T-helper 1 cell treated with Interleukin-12 subunit alpha and Interleukin-12 subunit beta and Interleukin-4 antibody, amounts not matched to agents 30 μg/mL and 1 μg/mL, for 36 hours (primary cell): ENCODE measurements around the gene HYKK.
"Not testable (repeated sequence)": the region's sequence is repeated elsewhere in the genome, so short reads cannot be mapped to it uniquely, and the experiment has no call there.

Experiments
- H3K27ac Mint-ChIP-seq: one replicate; pipeline ENCODE4 v1.8.0; 2021; ENCODE audit warnings: mild to moderate bottlenecking, mixed read lengths
- H3K27me3 Mint-ChIP-seq: one replicate; pipeline ENCODE4 v1.8.0; 2021; ENCODE audit warnings: low read depth, mixed read lengths
- H3K36me3 Mint-ChIP-seq: one replicate; pipeline ENCODE4 v1.8.0; 2021; ENCODE audit warnings: low read depth, mixed read lengths
- H3K4me1 Mint-ChIP-seq: one replicate; pipeline ENCODE4 v1.8.0; 2021; ENCODE audit warnings: low read depth, mixed read lengths
- H3K4me3 Mint-ChIP-seq: one replicate; pipeline ENCODE4 v1.8.0; 2021; ENCODE audit warnings: mild to moderate bottlenecking, moderate library complexity, mixed read lengths
- H3K9me3 Mint-ChIP-seq: one replicate; pipeline ENCODE4 v1.8.0; 2021; ENCODE audit warnings: mixed read lengths

Gene HYKK

GRCh38 chr15:78506971-78507830 is at the start of gene HYKK:
HYKK (plus strand) TSS chr15:78507577; CDS start chr15:78513089, 5,512 bp downstream.
- Mint-ChIP-seq H3K36me3 (peaks cover 1% of the 10 kb centered on the region), H3K27me3 (no peaks in the 10 kb centered on the region), H3K27ac (peak within 1 kb of the TSS; percentile 83), H3K9me3 (no peaks in the 10 kb centered on the region), H3K4me3 (peak within 1 kb of the TSS; percentile 97), H3K4me1 (peaks cover 22% of the 10 kb centered on the region)

GRCh38 chr15:78460737-78461136 is 46.6 kb upstream of the HYKK start:
- H3K4me3 Mint-ChIP-seq: no peak overlapping the region
- no peaks in the 10 kb centered on the region for H3K9me3 Mint-ChIP-seq
- H3K27me3 Mint-ChIP-seq: no peaks in the 10 kb centered on the region
- H3K27ac Mint-ChIP-seq: no peak overlapping the region
- peaks cover 21% of the 10 kb centered on the region for H3K4me1 Mint-ChIP-seq
- H3K36me3 Mint-ChIP-seq: peaks cover 21% of the 10 kb centered on the region

GRCh38 chr15:78461171-78461888 is 46.0 kb upstream of the HYKK start:
- Mint-ChIP-seq H3K4me1 (peaks cover 21% of the 10 kb centered on the region), H3K27me3 (no peaks in the 10 kb centered on the region), H3K27ac (no peak overlapping the region), H3K9me3 (no peaks in the 10 kb centered on the region), H3K4me3 (no peak overlapping the region), H3K36me3 (peaks cover 22% of the 10 kb centered on the region)

- no peaks in the 10 kb centered on the region for H3K4me1 Mint-ChIP-seq
- peaks cover 25% of the 10 kb centered on the region for H3K36me3 Mint-ChIP-seq
- no peaks in the 10 kb centered on the region for H3K27me3 Mint-ChIP-seq
- H3K27ac Mint-ChIP-seq: no peak overlapping the region
- no peak overlapping the region for H3K4me3 Mint-ChIP-seq
- no peaks in the 10 kb centered on the region for H3K9me3 Mint-ChIP-seq
Observed at GRCh38 chr15:78469031-78469430, 38.3 kb upstream of the HYKK start.

- H3K36me3 Mint-ChIP-seq: peaks cover 23% of the 10 kb centered on the region
- no peak overlapping the region for H3K27ac Mint-ChIP-seq
- no peaks in the 10 kb centered on the region for H3K27me3 Mint-ChIP-seq
- H3K4me1 Mint-ChIP-seq: no peaks in the 10 kb centered on the region
- H3K9me3 Mint-ChIP-seq: no peaks in the 10 kb centered on the region
- H3K4me3 Mint-ChIP-seq: no peak overlapping the region
Observed at GRCh38 chr15:78477295-78477694, 30.1 kb upstream of the HYKK start.

- Mint-ChIP-seq H3K4me1 (no peaks in the 10 kb centered on the region), H3K4me3 (no peak overlapping the region), H3K27ac (no peak overlapping the region), H3K36me3 (peaks cover 30% of the 10 kb centered on the region), H3K27me3 (no peaks in the 10 kb centered on the region), H3K9me3 (no peaks in the 10 kb centered on the region)
Observed at GRCh38 chr15:78479650-78480049, 27.7 kb upstream of the HYKK start.

GRCh38 chr15:78481917-78482316 is 25.5 kb upstream of the HYKK start:
- no peak overlapping the region for H3K4me3 Mint-ChIP-seq
- no peaks in the 10 kb centered on the region for H3K4me1 Mint-ChIP-seq
- H3K27me3 Mint-ChIP-seq: no peaks in the 10 kb centered on the region
- H3K27ac Mint-ChIP-seq: no peak overlapping the region
- no peaks in the 10 kb centered on the region for H3K9me3 Mint-ChIP-seq
- peaks cover 32% of the 10 kb centered on the region for H3K36me3 Mint-ChIP-seq

GRCh38 chr15:78492872-78493271 is 14.5 kb upstream of the HYKK start:
- Mint-ChIP-seq H3K27me3 (no peaks in the 10 kb centered on the region), H3K4me1 (peaks cover 2% of the 10 kb centered on the region), H3K36me3 (peaks cover 52% of the 10 kb centered on the region), H3K4me3 (no peak overlapping the region), H3K9me3 (no peaks in the 10 kb centered on the region), H3K27ac (no peak overlapping the region)

- no peak overlapping the region for H3K27ac Mint-ChIP-seq
- H3K27me3 Mint-ChIP-seq: no peaks in the 10 kb centered on the region
- no peak overlapping the region for H3K4me3 Mint-ChIP-seq
- H3K9me3 Mint-ChIP-seq: no peaks in the 10 kb centered on the region
- H3K4me1 Mint-ChIP-seq: peaks cover under 1% of the 10 kb centered on the region
- H3K36me3 Mint-ChIP-seq: peaks cover 27% of the 10 kb centered on the region
Observed at GRCh38 chr15:78501857-78502256, 5.5 kb upstream of the HYKK start.

- Mint-ChIP-seq H3K4me1 (peaks cover 5% of the 10 kb centered on the region), H3K4me3 (no peak overlapping the region), H3K27ac (no peak overlapping the region), H3K36me3 (peaks cover 23% of the 10 kb centered on the region), H3K27me3 (no peaks in the 10 kb centered on the region), H3K9me3 (no peaks in the 10 kb centered on the region)
Observed at GRCh38 chr15:78502641-78503040, 4.7 kb upstream of the HYKK start.

GRCh38 chr15:78507831-78508160 is 419 bp downstream of the HYKK start:
- no peaks in the 10 kb centered on the region for H3K27me3 Mint-ChIP-seq
- peaks cover 22% of the 10 kb centered on the region for H3K4me1 Mint-ChIP-seq
- no peaks in the 10 kb centered on the region for H3K36me3 Mint-ChIP-seq
- peak overlapping the region; percentile 83 for H3K27ac Mint-ChIP-seq
- H3K9me3 Mint-ChIP-seq: no peaks in the 10 kb centered on the region
- peak overlapping the region; percentile 97 for H3K4me3 Mint-ChIP-seq

- Mint-ChIP-seq H3K27ac (no peak overlapping the region), H3K9me3 (no peaks in the 10 kb centered on the region), H3K27me3 (no peaks in the 10 kb centered on the region), H3K4me3 (peak overlapping the region; percentile 97), H3K36me3 (no peaks in the 10 kb centered on the region), H3K4me1 (peaks cover 22% of the 10 kb centered on the region)
Observed at GRCh38 chr15:78508272-78508671, 895 bp downstream of the HYKK start.

GRCh38 chr15:78509726-78510312 is 2.4 kb downstream of the HYKK start:
- Mint-ChIP-seq H3K27me3 (no peaks in the 10 kb centered on the region), H3K4me3 (peak overlapping the region; percentile 57), H3K27ac (peak overlapping the region; percentile 45), H3K36me3 (peaks cover 2% of the 10 kb centered on the region), H3K4me1 (peaks cover 22% of the 10 kb centered on the region), H3K9me3 (no peaks in the 10 kb centered on the region)

- H3K27me3 Mint-ChIP-seq, H3K9me3 Mint-ChIP-seq, H3K4me3 Mint-ChIP-seq, H3K4me1 Mint-ChIP-seq, H3K36me3 Mint-ChIP-seq, H3K27ac Mint-ChIP-seq: not testable (repeated sequence)
Observed at GRCh38 chr15:78520035-78520434, 12.7 kb downstream of the HYKK start.

- H3K4me3 Mint-ChIP-seq: no peak overlapping the region
- H3K9me3 Mint-ChIP-seq: peaks cover 4% of the 10 kb centered on the region
- H3K36me3 Mint-ChIP-seq: no peaks in the 10 kb centered on the region
- no peak overlapping the region for H3K27ac Mint-ChIP-seq
- no peaks in the 10 kb centered on the region for H3K27me3 Mint-ChIP-seq
- H3K4me1 Mint-ChIP-seq: no peaks in the 10 kb centered on the region
Observed at GRCh38 chr15:78524230-78524629, 16.9 kb downstream of the HYKK start.
